Activated T-cell treated with anti-CD3 and anti-CD28 coated beads, Interleukin-2, amount 50 U/mL, for 72 hours (primary cell): ENCODE results near the gene REPIN1. TPM values are rescaled to one million over a fixed set of nuclear protein-coding genes. Genes with fewer than 3 reads are reported as not detected.
A peak's percentile ranks its signal among the peaks of the same experiment; 100 is the strongest.

Experiments used
- ATAC-seq, 2 donors: fragments of 150-1000 bp; cut with Tn5 transposase; replicated peaks in 1 of 2; 2 replicates each; pipeline ENCODE4 v1.10.0; 2021; ENCODE audit warnings: moderate library complexity in 2 of 2, mild to moderate bottlenecking in 1 of 2
- DNase-seq, 2 donors: peaks; one replicate each; pipeline ENCODE4 v3.0.0; 2021 to 2022; ENCODE audit warnings: mixed read lengths in 1 of 2
- H3K27ac Mint-ChIP-seq: one replicate; pipeline ENCODE4 v1.8.0; 2022; ENCODE audit warnings: mild to moderate bottlenecking, moderate library complexity, mixed read lengths
- H3K27me3 Mint-ChIP-seq: one replicate; pipeline ENCODE4 v1.8.0; 2022; ENCODE audit warnings: low read depth, mixed read lengths
- H3K36me3 Mint-ChIP-seq, 2 donors: one replicate each; pipeline ENCODE4 v1.8.0; 2022; ENCODE audit warnings: mixed read lengths in 2 of 2, mild to moderate bottlenecking in 1 of 2; ENCODE audit not compliant: insufficient read depth in 2 of 2
- H3K4me1 Mint-ChIP-seq: one replicate; pipeline ENCODE4 v1.8.0; 2022; ENCODE audit warnings: low read depth, mixed read lengths
- H3K4me3 Mint-ChIP-seq, 2 donors: one replicate each; pipeline ENCODE4 v1.8.0; 2022; ENCODE audit warnings: mild to moderate bottlenecking in 2 of 2, mixed read lengths in 2 of 2, moderate library complexity in 2 of 2
- H3K9me3 Mint-ChIP-seq, 2 donors: one replicate each; pipeline ENCODE4 v1.8.0; 2022; ENCODE audit warnings: mixed read lengths in 2 of 2
- total RNA-seq, 2 donors: library from RNA; stranded (reverse); gene quantifications; one replicate each; pipeline ENCODE4 v1.2.3, GENCODE V29; 2022

The REPIN1 gene
- 10 to 100 TPM; 53.6 to 73.7 TPM for total RNA-seq

- Mint-ChIP-seq H3K36me3 (no peaks in the 10 kb centered on the region), H3K4me3 (peak within 1 kb of the TSS; percentile 93 to 95), H3K4me1 (peaks cover 42% of the 10 kb centered on the region), H3K9me3 (no peaks in the 10 kb centered on the region), H3K27ac (peak within 1 kb of the TSS; percentile 93), H3K27me3 (no peaks in the 10 kb centered on the region)
- ATAC-seq (peak; percentile 77 to 83), DNase-seq (peak; percentile 85 to 90)
Measured at GRCh38 chr7:150368096-150368883, at the start of gene REPIN1. REPIN1 (plus strand) TSS chr7:150368822; CDS start chr7:150369712, 890 bp downstream.

GRCh38 chr7:150321788-150322113 is 46.9 kb upstream of the REPIN1 start:
- peak overlapping the region; percentile 100 for H3K27ac Mint-ChIP-seq
- no peaks in the 10 kb centered on the region for H3K27me3 Mint-ChIP-seq
- DNase-seq: no peak
- peaks cover 10 to 34% of the 10 kb centered on the region in 2 donors for H3K36me3 Mint-ChIP-seq
- peaks cover 70% of the 10 kb centered on the region for H3K4me1 Mint-ChIP-seq
- H3K4me3 Mint-ChIP-seq: peak overlapping the region; percentile 91 to 99
- no peak for ATAC-seq
- H3K9me3 Mint-ChIP-seq: peaks cover 0 to 2% of the 10 kb centered on the region in 2 donors

- Mint-ChIP-seq H3K27ac (peak overlapping the region; percentile 100), H3K9me3 (peaks cover 0 to 2% of the 10 kb centered on the region in 2 donors), H3K27me3 (no peaks in the 10 kb centered on the region), H3K36me3 (peaks cover 10 to 34% of the 10 kb centered on the region in 2 donors), H3K4me1 (peaks cover 75% of the 10 kb centered on the region), H3K4me3 (peak overlapping the region; percentile 91 to 99)
- DNase-seq (peak; percentile 82 to 88), ATAC-seq (peak; percentile 54 to 59)
Measured at GRCh38 chr7:150322114-150322832, 46.3 kb upstream of the REPIN1 start.

- H3K4me3 Mint-ChIP-seq: peak within 1 kb of the TSS; percentile 91 to 99
- H3K4me1 Mint-ChIP-seq: peaks cover 75% of the 10 kb centered on the region
- H3K36me3 Mint-ChIP-seq: peaks cover 13 to 30% of the 10 kb centered on the region in 2 donors
- no peaks in the 10 kb centered on the region for H3K9me3 Mint-ChIP-seq
- DNase-seq: peak; percentile 81 to 84
- no peaks in the 10 kb centered on the region for H3K27me3 Mint-ChIP-seq
- H3K27ac Mint-ChIP-seq: peak within 1 kb of the TSS; percentile 100
- peak; percentile 51 to 53 for ATAC-seq
Measured at GRCh38 chr7:150322833-150323681, 45.6 kb upstream of the REPIN1 start, which contains the start of the genes ACTR3C and LRRC61. ACTR3C (minus strand) TSS chr7:150323545; CDS start chr7:150295296, 28,249 bp downstream. LRRC61 (plus strand) TSS chr7:150323355; CDS start chr7:150336862, 13,507 bp downstream.

GRCh38 chr7:150323682-150324372 is 44.8 kb upstream of the REPIN1 start:
- Mint-ChIP-seq H3K27me3 (no peaks in the 10 kb centered on the region), H3K4me1 (peaks cover 69% of the 10 kb centered on the region), H3K27ac (peak overlapping the region; percentile 98), H3K9me3 (no peaks in the 10 kb centered on the region), H3K4me3 (peak overlapping the region; percentile 91 to 99), H3K36me3 (peaks cover 13 to 30% of the 10 kb centered on the region in 2 donors)
- ATAC-seq (peak; percentile 4 to 8), DNase-seq (no peak)

GRCh38 chr7:150324373-150324961 is 44.2 kb upstream of the REPIN1 start:
- Mint-ChIP-seq H3K4me3 (peak overlapping the region; percentile 91 to 99), H3K4me1 (peaks cover 64% of the 10 kb centered on the region), H3K9me3 (no peaks in the 10 kb centered on the region), H3K36me3 (peaks cover 15 to 31% of the 10 kb centered on the region in 2 donors), H3K27ac (peak overlapping the region; percentile 98), H3K27me3 (no peaks in the 10 kb centered on the region)
- no peak for ATAC-seq
- no peak for DNase-seq

GRCh38 chr7:150325110-150325611 is 43.5 kb upstream of the REPIN1 start:
- no peaks in the 10 kb centered on the region for H3K9me3 Mint-ChIP-seq
- peak overlapping the region; percentile 73 for H3K27ac Mint-ChIP-seq
- H3K36me3 Mint-ChIP-seq: peaks cover 15 to 31% of the 10 kb centered on the region in 2 donors
- DNase-seq: no peak
- ATAC-seq: no peak
- no peaks in the 10 kb centered on the region for H3K27me3 Mint-ChIP-seq
- H3K4me3 Mint-ChIP-seq: peak overlapping the region; percentile 91 to 99
- H3K4me1 Mint-ChIP-seq: peaks cover 57% of the 10 kb centered on the region

GRCh38 chr7:150325901-150326300 is 42.7 kb upstream of the REPIN1 start:
- no peak overlapping the region for H3K4me3 Mint-ChIP-seq
- no peaks in the 10 kb centered on the region for H3K9me3 Mint-ChIP-seq
- DNase-seq: no peak
- H3K36me3 Mint-ChIP-seq: peaks cover 15 to 29% of the 10 kb centered on the region in 2 donors
- no peak for ATAC-seq
- H3K27me3 Mint-ChIP-seq: no peaks in the 10 kb centered on the region
- peaks cover 49% of the 10 kb centered on the region for H3K4me1 Mint-ChIP-seq
- peak overlapping the region; percentile 7 for H3K27ac Mint-ChIP-seq

GRCh38 chr7:150326657-150327268 is 41.9 kb upstream of the REPIN1 start:
- peaks cover 41% of the 10 kb centered on the region for H3K4me1 Mint-ChIP-seq
- H3K4me3 Mint-ChIP-seq: no peak overlapping the region
- peak overlapping the region; percentile 51 for H3K27ac Mint-ChIP-seq
- no peaks in the 10 kb centered on the region for H3K9me3 Mint-ChIP-seq
- ATAC-seq (no peak), DNase-seq (no peak)
- peaks cover 17 to 26% of the 10 kb centered on the region in 2 donors for H3K36me3 Mint-ChIP-seq
- no peaks in the 10 kb centered on the region for H3K27me3 Mint-ChIP-seq

GRCh38 chr7:150327308-150327707 is 41.3 kb upstream of the REPIN1 start:
- Mint-ChIP-seq H3K4me1 (peaks cover 35% of the 10 kb centered on the region), H3K27ac (no peak overlapping the region), H3K9me3 (no peaks in the 10 kb centered on the region), H3K4me3 (no peak overlapping the region), H3K36me3 (peaks cover 17 to 26% of the 10 kb centered on the region in 2 donors), H3K27me3 (no peaks in the 10 kb centered on the region)
- DNase-seq (no peak), ATAC-seq (no peak)

- H3K4me3 Mint-ChIP-seq: no peak overlapping the region
- no peak for DNase-seq
- no peaks in the 10 kb centered on the region for H3K9me3 Mint-ChIP-seq
- peaks cover 23% of the 10 kb centered on the region for H3K4me1 Mint-ChIP-seq
- H3K36me3 Mint-ChIP-seq: peaks cover 11 to 15% of the 10 kb centered on the region in 2 donors
- no peak for ATAC-seq
- H3K27ac Mint-ChIP-seq: no peak overlapping the region
- H3K27me3 Mint-ChIP-seq: no peaks in the 10 kb centered on the region
Measured at GRCh38 chr7:150329331-150330120, 39.1 kb upstream of the REPIN1 start.
